ENCODE measurements around the gene TMSB4X. TPM values are rescaled to one million over a fixed set of nuclear protein-coding genes. Genes with fewer than 3 reads are reported as not detected.
A peak's percentile ranks its signal among the peaks of the same experiment; 100 is the strongest.
"Not testable (repeated sequence)": the region's sequence is repeated elsewhere in the genome, so short reads cannot be mapped to it uniquely, and the experiment has no call there.

TMSB4X gene
- polyA plus RNA-seq (2013, experiment 1 of 2; ENCODE audit: insufficient read length) = 7,373 TPM
- polyA plus RNA-seq (2013, experiment 2 of 2; ENCODE audit: insufficient read length) = 8,524 TPM

DNA sequence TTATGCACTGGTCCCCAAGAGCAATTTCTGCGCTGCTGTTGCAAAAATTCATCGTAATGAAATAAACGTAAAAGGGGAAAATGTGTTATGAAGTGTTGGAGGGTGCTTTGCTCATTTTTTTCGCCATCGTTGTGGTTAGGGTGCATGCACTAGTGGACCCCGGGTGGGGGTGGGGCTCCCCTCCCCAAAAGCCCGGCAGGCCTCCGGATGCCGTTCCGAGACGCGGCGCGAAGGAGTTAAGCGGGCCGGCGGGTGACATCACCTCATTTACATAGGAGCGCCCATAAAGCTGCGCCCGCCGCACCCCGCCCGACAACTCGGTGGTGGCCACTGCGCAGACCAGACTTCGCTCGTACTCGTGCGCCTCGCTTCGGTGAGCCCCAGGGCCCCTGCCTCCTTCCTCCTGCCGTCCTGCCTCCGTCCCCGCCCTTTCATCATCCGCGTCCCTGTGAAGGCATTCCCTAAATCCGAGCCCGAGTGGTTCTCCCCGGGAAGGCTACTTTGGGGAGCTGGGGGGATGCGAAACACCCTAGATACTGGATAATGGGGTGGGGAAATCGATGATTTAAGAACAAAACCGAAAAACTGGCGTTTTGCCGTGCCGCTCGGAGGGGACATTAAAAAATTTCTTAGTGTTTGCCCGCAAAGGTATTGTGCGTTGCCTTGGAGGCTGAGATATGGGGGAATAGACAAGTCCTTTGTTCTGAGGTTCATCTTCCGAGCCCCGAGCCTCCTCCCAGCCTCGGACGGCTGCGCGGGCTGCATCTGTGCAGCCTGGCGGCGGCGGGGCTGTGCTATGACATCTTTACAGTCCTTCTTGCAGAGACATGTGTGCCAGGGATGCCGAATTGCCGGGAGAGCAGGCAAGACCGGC lies at the start of gene TMSB4X:
Gene TMSB4X (plus strand): TSS at position 315 of the 874 bp plus-strand sequence.
- DNase-seq = peak; percentile 84

DNA sequence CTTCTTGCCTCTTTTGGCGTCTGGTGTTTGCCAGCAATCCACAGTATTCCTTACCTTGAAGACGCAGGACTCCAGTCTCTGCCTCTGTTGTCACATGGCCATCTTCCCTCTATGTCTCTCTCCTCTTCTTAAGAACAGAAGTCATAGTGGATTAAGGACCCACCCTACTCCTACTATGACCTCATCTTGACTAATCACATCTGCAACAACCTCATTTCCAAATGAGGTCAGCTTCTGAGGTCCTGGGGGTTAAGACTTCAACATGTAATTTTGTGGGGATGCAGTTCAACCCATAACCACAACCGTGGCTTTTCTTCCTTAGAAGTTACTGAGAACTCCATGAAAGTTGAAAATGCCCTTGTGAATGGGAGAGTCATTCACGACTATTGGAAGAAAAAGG lies 45.2 kb upstream of the TMSB4X start:
- peak; percentile 20 for DNase-seq

DNA sequence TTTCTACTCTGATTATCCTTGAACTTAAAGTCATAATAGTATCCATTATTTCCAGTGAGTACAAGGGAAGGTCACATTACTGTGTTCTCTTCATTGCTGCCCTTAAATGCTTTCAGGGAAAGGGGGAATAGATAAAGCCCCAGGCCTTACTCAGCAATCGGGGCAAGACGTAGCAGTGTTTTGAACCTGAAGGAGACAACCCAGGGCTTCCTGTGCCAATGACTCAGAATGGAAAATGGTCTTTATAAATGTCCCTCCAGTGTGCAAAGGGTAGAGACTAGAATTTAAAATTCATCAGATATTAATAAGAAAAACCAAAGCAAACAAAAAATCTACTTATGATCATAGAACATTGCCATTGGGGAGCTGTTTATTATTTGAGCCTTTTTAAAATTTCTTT lies 44.8 kb upstream of the TMSB4X start:
- no peak for DNase-seq

DNA sequence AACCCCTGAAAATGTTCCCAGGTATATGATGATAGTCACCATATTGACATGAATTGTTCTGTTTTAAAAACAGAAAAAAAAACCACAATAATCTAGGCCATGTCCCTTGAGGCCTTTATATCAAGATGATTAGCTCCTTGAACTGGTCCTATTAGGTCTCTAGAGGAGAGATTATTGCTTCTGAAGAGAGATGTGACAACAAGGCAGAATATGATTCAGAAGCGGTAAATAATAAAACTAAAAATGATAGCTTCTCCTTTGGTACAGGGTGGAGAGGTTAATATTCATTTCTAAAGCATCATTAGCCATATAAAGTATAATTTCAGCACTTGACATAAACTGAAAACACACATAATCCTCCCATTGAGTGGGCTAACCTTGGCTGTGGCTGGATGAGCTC lies 42.7 kb upstream of the TMSB4X start:
- DNase-seq = no peak

DNA sequence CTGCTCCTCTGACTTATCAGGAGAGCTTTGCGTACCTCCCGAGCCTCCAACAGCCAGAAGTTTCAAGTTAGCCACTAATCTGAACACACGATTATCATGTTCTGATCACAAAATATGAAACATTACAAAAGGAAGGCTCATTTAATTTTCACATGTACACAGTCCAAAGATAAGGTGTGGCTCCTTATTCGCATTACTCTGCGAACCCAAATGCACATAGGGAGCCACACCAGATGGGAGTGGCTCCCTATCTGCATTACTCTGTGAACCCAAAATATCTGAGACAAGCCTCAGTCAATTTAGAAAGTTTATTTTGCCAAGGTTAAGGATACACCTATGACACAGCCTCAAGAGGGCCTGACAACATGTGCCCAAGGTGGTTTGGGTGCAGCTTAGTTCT lies 40.1 kb upstream of the TMSB4X start:
- DNase-seq = no peak

DNA sequence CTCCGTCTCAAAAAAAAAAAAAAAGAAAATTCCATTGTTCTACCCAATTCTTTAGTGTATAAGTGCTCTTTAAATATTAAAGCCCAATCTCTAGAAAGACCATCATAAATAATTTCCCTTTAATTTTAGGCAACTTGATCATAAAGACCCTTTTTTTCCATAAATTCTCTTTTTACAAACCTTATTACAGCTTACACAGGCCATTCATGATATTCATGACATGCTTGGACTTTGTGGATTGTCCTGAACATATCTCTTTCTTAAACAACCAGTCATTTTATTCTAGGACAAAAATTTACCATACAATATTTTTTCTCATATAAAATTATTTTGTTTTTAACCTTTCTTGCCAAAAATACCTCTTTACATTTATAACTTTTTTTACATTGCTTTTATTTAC lies 38.0 kb upstream of the TMSB4X start:
- DNase-seq = no peak

DNA sequence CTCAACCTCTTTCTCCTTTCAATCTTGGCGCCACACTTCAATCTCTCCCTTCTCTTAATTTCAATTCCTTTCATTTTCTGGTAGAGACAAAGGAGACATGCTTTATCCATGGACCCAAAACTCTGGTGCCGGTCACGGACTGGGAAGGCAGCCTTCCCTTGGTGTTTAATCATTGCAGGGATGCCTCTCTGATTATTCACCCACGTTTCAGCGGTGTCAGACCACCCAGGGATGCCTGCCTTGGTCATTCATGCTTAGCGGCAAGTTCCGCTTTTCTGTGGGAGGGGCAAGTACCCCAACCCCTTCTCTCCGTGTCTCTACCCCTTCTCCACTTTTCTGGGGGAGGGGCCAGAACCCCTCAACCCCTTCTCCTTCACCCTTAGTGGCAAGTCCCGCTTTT lies 34.4 kb upstream of the TMSB4X start:
- DNase-seq = not testable (repeated sequence)

DNA sequence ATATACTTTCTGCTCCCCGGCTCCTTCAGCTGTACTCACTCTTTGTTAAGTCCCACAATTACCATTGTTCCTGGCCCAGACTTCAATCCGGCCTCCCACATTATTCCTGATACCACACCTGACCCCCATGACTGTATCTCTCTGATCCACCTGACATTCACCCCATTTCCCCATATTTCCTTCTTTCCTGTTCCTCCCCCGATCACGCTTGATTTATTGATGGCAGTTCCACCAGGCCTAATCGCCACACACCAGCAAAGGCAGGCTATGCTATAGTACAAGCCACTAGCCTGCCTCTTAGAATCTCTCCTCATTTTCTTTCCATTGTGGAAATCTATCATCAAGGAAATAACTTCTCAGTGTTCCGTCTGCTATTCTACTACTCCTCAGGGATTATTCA lies 31.3 kb upstream of the TMSB4X start:
- not testable (repeated sequence) for DNase-seq

DNA sequence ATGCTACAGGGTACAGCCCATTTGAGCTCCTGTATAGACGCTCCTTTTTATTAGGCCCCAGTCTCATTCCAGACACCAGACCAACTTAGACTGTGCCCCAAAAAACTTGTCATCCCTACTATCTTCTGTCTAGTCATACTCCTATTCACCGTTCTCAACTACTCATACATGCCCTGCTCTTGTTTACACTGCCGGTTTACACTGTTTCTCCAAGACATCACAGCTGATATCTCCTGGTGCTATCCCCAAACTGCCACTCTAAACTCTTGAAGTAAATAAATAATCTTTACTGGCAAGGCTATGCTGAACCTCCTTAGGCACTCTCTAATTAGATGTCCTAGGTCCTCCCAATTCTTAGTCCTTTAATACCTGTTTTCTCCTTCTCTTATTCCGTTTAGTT lies 30.5 kb upstream of the TMSB4X start:
- not testable (repeated sequence) for DNase-seq

DNA sequence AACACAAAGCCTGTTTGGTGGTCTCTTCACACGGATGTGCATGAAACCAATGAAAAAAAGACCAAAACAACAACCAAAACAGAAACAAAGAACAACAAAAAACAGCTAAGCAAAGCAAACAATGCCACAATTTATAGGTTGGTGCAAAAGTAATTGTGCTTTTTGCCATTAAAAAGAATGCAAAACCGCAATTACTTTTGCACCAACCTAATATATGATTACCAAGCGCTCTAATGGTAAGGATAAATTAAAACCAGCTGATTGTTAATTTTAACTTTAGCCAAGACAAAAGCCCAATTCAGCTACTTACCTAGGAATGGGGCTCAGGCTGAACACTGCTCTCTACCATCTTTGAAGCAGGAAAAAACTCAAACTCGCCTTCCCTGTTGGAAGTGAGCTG lies 29.4 kb upstream of the TMSB4X start:
- DNase-seq = no peak

DNA sequence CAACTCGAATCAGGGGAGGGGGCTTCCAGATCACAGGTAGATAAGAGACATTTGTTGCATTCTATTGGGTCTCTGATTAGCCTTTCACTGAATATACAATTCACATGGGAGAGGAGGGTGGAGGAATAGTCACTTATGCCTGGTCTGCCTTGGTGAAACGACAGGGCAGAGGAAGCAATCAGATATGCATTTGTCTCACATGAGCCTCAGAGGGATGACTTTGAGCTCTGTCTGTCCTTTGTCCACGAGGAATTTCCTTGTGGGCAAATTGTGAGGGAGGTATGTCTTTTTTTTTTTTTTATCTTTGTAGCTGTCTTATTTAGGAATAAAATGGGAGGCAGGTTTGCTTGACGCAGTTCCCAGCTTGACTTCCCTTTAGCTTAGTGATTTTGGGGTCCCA lies 28.5 kb upstream of the TMSB4X start:
- DNase-seq = peak; percentile 58

DNA sequence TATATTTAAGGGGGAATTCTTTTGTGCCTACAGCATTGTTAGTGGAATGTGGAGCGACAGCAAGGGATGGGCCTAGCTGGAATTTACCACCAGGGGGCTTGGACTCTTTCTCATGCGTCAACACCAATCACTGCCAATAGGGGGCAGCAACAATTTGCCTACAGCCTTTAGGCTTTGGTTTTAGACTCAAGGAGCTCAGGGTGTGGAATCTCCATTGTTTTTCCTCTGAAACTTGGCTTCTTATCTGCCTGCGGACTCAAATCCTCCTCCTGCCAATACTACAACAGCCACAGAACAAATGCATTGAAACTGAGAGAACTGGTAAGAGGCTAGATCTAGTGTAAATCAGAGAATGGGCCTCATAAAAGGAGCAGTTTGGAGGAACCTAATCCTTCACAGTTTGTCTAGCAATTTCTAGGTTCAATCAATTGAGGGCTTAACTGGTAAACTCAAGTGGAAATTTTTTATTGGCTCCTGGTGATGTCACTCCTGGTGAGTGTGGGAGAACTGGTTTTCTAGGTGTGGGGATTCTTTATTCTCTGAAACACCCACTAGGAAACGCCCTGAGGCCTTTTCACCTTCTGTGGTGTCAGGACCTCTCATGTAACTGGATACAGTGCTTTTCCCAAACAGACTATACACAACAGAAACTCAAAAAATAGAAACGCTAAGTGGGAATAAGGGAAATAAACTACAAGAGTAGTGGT lies 27.9 kb upstream of the TMSB4X start:
- peak; percentile 86 for DNase-seq

DNA sequence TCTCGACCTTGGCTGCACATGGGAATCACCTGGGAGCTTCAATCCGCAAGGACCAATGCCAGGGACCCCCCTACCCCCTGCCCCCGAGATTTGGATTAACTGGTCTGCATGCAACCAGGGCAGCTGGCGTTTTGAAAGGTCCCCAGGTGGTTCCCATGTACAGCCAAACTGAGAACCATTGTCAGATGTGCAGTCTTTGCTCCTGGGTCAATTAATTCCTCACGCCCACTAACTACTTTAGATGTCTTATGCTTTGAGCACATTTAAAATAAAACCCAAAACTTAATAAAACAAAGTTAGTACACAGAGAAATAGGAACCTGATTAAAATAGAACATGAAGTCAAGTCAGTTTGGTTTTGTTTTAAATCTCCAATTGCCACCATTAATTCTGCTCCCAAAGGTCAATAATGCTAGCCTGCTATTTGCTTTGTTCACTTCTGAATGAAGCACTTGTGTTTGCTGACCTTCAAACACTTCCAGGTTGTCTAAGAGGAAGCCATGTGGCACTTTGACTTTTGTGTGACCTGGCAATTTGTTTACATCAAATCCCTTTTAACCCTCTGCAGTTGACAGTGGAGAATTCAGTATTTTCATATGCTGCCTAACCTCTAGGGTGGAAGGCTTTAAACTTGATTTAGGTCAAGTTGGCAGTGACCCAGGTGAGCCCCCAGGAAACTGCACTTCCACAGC lies 27.2 kb upstream of the TMSB4X start:
- no peak for DNase-seq

DNA sequence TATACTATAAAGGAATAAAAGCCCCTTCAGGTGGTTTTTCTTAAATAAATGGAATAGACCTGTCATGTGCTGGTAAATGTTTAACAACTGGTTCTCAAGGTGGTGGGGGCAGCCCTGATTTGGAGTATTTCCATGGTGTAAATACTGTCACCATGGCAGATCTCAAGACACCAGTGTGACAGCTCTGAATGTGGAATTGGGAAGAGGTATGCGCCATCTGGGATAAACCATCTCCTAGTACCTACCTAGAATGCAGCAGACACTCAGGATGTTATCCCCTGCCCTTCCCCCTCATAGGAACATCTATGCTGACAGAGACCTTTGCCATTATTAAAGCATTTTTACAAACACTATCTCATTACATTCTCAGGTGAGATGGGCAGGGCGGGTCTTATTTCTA lies 26.4 kb upstream of the TMSB4X start:
- no peak for DNase-seq

DNA sequence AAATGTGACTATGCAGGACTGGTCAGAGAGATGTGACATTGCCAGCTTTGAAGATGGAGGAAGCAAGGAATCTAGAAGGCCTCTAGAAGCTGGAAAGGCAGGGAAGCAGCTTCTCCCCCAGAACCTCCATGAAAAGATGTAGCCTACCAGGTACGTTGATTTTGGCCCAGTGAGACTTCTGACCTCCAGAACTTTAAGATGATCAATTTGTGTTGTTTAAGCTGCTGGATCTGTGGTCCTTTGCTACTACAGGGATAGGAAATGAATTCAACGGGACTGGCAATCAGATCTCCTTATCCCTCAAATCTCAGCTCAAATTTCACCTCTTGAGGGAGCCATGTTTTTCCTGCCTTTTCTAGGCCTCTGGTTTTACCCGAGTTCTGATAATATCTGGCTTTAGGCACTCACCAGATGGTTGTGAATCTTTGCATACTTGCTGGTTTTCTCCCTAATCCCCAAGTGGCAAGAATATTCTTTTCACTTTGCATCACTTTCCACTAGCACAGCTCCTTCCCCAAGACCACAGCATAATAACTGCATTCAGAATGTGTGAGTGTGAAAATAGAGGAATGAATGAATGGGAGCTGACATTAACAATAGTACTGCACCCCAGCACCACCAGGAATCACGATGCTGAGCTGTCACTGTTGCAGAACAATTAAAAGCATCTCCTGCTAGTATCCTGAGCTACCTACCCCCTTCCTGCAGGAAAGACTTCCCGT lies 25.5 kb upstream of the TMSB4X start:
- DNase-seq = peak; percentile 84

DNA sequence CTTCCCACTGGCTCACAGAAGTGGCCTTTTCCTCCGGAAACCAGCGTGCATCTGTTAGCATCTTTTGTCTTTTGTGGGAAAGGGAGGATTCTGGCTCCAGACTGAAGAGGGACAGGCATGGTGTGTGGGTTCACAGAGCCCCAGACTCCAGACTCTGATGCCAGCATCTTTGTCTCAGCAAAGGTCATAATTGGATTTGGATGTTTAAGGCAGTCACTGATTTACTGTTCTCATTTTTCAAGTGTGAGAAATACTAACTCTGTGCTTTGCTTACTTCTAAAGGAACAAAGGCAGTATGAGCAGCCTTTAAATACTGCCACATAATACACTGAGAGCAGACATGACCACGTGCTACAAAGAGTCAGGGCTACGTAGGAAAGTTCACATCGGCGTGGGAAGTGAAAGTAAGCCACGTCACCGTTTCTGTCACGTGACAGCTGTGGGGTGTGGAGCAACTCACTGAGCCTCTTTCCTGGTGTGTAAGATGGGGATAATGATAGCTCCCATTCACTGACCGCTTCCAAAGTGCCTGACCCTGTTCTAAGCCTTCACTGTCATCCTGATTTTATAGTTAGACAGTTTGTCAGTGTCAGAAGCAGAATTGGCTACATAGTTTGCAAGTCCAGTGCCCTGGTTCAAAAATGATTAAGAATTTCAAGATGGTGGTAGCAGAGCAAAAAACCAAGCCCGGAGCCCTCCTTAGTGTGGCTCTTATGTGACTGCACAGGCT lies 24.8 kb upstream of the TMSB4X start:
- DNase-seq = peak; percentile 86

DNA sequence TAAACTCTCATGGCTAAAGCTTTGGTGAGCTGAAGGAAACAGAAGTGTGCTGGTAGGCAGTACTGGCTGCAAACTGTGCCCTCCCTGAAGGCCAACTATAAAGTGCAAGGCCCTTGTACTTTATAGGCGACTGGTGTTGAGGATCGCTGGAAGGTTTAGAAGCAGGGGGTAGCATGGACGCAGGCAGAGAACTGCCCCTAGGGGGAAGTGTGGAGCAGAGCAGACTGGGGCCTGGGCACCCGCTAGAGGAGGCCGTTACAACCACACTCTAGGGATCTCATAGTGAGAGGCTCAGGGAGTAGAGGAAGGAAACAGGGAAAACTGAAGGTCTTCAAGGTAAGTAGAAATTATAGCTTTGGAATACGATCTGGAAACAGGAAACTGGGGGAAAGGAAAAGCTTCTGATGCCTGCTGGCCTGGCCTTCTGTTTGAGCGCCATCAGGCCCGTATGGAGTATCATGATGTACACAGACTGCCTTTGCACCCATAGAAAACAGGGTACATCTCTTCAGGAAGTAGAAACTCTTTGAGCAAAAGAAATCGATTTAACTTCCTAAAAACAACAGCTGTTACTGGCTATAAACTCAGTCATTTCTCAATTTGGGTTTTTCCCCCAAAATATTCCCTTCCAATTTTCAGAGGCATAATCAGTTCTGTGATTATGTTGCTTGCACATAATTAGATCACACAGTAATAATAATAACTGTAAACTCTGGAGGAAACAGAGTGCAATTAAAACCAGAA lies 23.9 kb upstream of the TMSB4X start:
- DNase-seq = peak; percentile 12

DNA sequence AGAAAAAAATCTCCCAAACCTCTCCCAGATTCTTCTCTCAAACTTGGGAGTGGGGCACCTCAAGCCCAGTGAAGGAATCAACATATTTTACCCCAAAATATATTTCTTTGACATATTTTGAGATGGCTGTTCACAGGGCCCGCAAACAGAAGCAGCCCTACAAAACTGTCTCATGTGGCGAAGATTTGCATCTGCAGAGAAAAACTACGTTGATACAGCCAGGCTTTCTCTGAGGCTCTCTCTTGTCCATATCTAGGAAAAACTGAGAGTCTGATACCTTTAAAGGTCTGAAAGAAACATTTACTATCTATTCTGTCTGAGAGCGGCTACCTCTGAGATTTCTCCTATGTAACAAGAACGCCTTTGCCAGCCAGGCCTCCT lies 23.3 kb upstream of the TMSB4X start:
- DNase-seq = no peak

DNA sequence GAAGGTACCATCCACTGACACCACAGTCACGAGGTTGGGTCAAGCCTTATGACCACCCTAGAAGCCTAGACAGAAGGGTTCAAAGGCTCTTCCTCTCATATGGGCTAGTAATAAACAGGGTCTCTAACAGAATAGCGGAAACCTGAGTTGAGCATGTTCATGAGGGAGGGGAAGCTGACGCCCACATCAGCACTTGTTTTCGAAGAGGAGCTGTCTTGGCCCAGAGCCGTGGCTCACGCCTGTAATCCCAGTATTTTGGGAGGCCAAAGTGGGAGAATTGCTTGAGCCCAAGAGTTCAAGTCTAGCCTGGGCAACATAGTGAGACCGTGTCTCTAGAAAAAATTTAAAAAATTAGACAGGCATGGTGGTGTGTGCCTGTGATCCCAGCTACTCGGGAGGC lies 21.5 kb upstream of the TMSB4X start:
- DNase-seq = no peak

DNA sequence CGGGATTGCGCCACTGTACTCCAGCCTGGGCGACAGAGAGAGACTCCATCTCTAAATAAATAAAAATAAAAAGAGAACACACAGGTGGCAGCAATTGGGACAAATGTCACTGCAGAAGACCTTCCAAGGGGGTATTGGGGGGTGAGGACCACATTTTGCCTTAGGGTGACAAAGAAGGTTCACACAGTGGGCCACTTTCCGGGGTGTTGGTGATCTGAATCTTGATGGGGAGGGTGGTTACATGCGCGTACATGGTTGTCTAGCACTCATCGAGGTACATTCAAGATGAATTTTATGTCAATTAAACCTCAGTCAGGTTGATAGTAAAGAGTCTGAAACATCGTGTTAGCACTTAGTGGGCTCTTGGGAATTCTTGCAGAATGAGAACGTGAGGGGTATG lies 20.5 kb upstream of the TMSB4X start:
- no peak for DNase-seq

DNA sequence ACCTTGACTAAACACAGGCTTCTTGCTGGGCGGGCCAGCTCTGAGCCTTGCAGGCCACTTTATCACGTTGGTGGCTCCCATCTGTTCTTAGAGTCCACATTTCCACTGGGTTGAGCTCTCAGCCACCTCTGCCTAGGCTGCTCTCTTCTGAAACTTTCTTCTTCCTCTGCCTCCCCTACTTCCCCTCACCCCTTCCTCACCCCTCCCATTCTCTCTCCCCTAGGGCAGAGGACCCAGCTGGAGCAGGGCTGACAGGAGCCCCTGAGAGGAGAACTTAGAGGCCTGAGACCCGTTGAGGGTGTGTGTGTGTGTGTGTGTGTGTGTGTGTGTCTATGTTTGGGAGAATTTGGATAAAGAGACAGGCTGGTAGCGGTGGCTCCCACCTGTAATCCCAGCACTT lies 19.9 kb upstream of the TMSB4X start:
- DNase-seq = no peak
